GM12878 (cell line): ENCODE results near the gene PRUNE2. TPM values are rescaled to one million over a fixed set of nuclear protein-coding genes. Genes with fewer than 3 reads are reported as not detected.
"Not testable (repeated sequence)": the region's sequence is repeated elsewhere in the genome, so short reads cannot be mapped to it uniquely, and the experiment has no call there.

Source experiments
- ATAC-seq: fragments of 200-7000 bp; cut with Tn5 transposase; 3 replicates; pipeline ENCODE4 v1.9.1; 2020; ENCODE audit warnings: mild to moderate bottlenecking, moderate library complexity
- BruUV-seq: library from RNA; stranded (reverse); fragments of 400-500 nt; replicated peaks from 2 replicates; lab custom pipeline; 2021; lab: Mats Ljungman, UMichigan
- CTCF ChIA-PET: fragments of 300-600 bp; sonication (Branson Sonifier 250); formaldehyde crosslinking; extraction: SDS; loops from one replicate; lab custom pipeline; 2021; ENCODE audit warnings: inconsistent platforms; lab: Yijun Ruan, JAX
- POLR2A ChIA-PET: fragments of 350-600 bp; formaldehyde crosslinking; extraction: SDS; loops from one replicate; lab custom pipeline; 2021; ENCODE audit warnings: inconsistent platforms; lab: Charles Lee
- RAD21 ChIA-PET: fragments of 300-600 bp; sonication (Branson Sonifier 250); formaldehyde crosslinking; loops from one replicate; lab custom pipeline; 2023; ENCODE audit warnings: antibody characterized with exemption; ENCODE audit not compliant: unreplicated experiment; lab: Charles Lee
- SMC1A ChIA-PET: fragments of 300-600 bp; sonication (Branson Sonifier 250); formaldehyde crosslinking; loops from one replicate; lab custom pipeline; 2023; ENCODE audit not compliant: unreplicated experiment, uncharacterized antibody; lab: Charles Lee
- DNase-seq: peaks from one replicate; pipeline ENCODE4 v3.0.0-alpha.2; 2011; ENCODE audit warnings: low read depth, low spot score
- FAIRE-seq: peaks from 3 replicates; lab custom pipeline; 2011; peaks lifted over from hg19 to GRCh38; lab: Jason Lieb, UNC
- H2AFZ ChIP-seq: 2 replicates; pipeline ENCODE4 v1.6.0; 2011; ENCODE audit warnings: low read depth, low read length, control low read depth; ENCODE audit not compliant: control insufficient read depth
- H3K27ac ChIP-seq: 2 replicates; pipeline ENCODE4 v1.5.1; 2011; ENCODE audit warnings: control low read depth; ENCODE audit not compliant: control insufficient read depth, insufficient read depth
- H3K27me3 ChIP-seq, 2 experiments: replicated peaks in 1 of 2; 2 replicates each; pipeline versions ENCODE4 v1.6.0 to v1.6.1; 2011; ENCODE audit warnings: low read length in 1 of 2; ENCODE audit not compliant: control insufficient read depth in 2 of 2, insufficient read depth in 2 of 2
- H3K36me3 ChIP-seq, 2 experiments: 2 replicates each; pipeline ENCODE4 v1.5.1; 2011; ENCODE audit warnings: low read length in 1 of 2; ENCODE audit not compliant: control insufficient read depth in 2 of 2, insufficient read depth in 2 of 2
- H3K4me1 ChIP-seq: 2 replicates; pipeline ENCODE4 v1.6.1; 2011; ENCODE audit warnings: mild to moderate bottlenecking, low read length, moderate library complexity, mixed read lengths; ENCODE audit not compliant: control insufficient read depth, insufficient read depth
- H3K4me2 ChIP-seq: 2 replicates; pipeline ENCODE4 v1.6.0; 2011; ENCODE audit warnings: control low read depth; ENCODE audit not compliant: control insufficient read depth, insufficient read depth
- H3K4me3 ChIP-seq: fragments of 200-600 bp; sonication (generic); 2 replicates; pipeline ENCODE4 v1.5.1; 2016
- H3K79me2 ChIP-seq: 2 replicates; pipeline ENCODE4 v1.6.0; 2011; ENCODE audit warnings: low read length; ENCODE audit not compliant: control insufficient read depth, insufficient read depth
- H3K9ac ChIP-seq: 2 replicates; pipeline ENCODE4 v1.8.0; 2011; ENCODE audit warnings: low read length, control low read depth, mixed read lengths; ENCODE audit not compliant: control insufficient read depth, insufficient read depth
- H3K9me3 ChIP-seq: replicated peaks from 3 replicates; pipeline ENCODE4 v1.5.1; 2011; ENCODE audit warnings: mild to moderate bottlenecking, low read length; ENCODE audit not compliant: control insufficient read depth, insufficient read depth
- H4K20me1 ChIP-seq: 2 replicates; pipeline ENCODE4 v1.6.0; 2011; ENCODE audit not compliant: control insufficient read depth, insufficient read depth
- ZNF592 ChIP-seq: fragments of 450-650 bp; IDR thresholded peaks from 2 replicates; pipeline ENCODE4 v1.6.1; 2017; ENCODE audit warnings: mild to moderate bottlenecking, moderate library complexity
- WGBS: methylation state at CpG from one replicate; pipeline ENCODE4 v1.1.6; 2016; ENCODE audit warnings: low lambda C conversion rate; ENCODE audit not compliant: insufficient replicate concordance, insufficient coverage; ENCODE audit errors: missing lambda C conversion rate; 5-methylcytosine and 5-hydroxymethylcytosine counted together
- in situ Hi-C: fragments of 300-500 bp; cut with MboI; formaldehyde crosslinking; loops from 9 replicates; pipeline ENCODE4 v1.14.3; 2018; ENCODE audit warnings: mixed read lengths
- intact Hi-C: fragments of 100-400 bp; cut with micrococcal nuclease; formaldehyde crosslinking; loops from one replicate; pipeline ENCODE4 v1.14.2; 2022; ENCODE audit not compliant: unreplicated experiment
- polyA plus RNA-seq, 11 experiments: library from polyadenylated mRNA; depleted of rRNA in 4 of 11; unstranded in 6 of 11; stranded (reverse) in 5 of 11; fragments of >200 nt; fragmentation: Nextera tagmentation in 4 of 11; fragmentation: Illumina TruSeq in 1 of 11; extraction: Ambion mirVana in 4 of 11; extraction: Trizol in 1 of 11; gene quantifications; 1 replicate in 1 of 11; 2 replicates in 10 of 11; pipeline versions ENCODE4 v1.2.1 to v1.2.3, GENCODE V29; 2011 to 2016; ENCODE audit warnings: inconsistent platforms in 2 of 11, missing spikeins in 2 of 11, low read depth in 1 of 11
- total RNA-seq, 4 experiments: library from RNA; depleted of rRNA in 3 of 4; stranded (reverse); fragments of >200 nt in 3 of 4; fragmentation: Illumina TruSeq in 1 of 4; extraction: Trizol in 1 of 4; gene quantifications; 2 replicates each; pipeline versions ENCODE4 v1.2.1 to v1.2.3, GENCODE V29; 2013 to 2021

The PRUNE2 gene
- total and polyA plus RNA-seq, 10 of the 15 experiments (the other 5 are each of a cell fraction or from before 2014, with no cell fraction given) = 0.07 to 0.63 (median 0.25) TPM

DNA sequence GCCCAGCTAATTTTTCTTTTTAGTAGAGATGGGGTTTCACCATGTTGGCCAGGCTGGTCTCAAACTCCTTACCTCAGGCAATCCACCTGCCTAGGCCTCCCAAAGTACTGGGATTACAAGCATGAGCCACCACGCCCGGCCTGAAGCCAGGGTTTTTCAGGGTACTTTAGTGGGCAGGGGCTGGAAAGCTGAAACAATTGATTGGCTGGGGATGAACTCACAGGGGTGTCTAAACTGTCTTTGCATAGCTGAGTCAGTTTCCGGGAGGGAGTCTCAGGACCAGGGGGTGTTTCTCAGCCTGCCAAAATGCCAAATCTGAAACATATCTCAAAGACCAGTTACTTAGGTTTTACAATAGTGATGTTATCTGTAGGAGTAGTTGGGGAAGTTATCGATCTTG is 46.1 kb downstream of the PRUNE2 start (continued):
- TF ChIP-seq ZNF592 = no peak

DNA sequence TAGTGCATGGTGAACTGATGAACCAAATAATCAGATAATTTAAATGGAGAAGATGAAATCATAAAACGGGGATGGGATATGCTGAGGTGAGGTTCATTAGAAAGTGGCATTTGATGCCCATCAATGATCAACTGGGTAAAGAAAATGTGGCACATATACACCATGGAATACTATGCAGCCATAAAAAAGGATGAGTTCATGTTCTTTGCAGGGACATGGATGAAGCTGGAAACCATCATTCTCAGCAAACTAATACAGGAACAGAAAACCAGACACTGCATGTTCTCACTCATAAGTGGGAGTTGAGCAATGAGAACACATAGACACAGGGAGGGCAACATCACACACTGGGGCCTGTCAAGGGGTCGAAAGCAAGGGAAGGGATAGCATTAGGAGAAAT is 47.7 kb downstream of the PRUNE2 start:
- 0% methylated on average over 2 of the region's 2 CpGs for WGBS
- H3K4me3 ChIP-seq, H3K79me2 ChIP-seq, ATAC-seq, H3K9ac ChIP-seq, H3K4me2 ChIP-seq, CTCF ChIA-PET, DNase-seq, FAIRE-seq, H3K9me3 ChIP-seq, H3K27ac ChIP-seq, in situ Hi-C loops, BruUV-seq, H3K4me1 ChIP-seq, H3K27me3 ChIP-seq, RAD21 ChIA-PET, H4K20me1 ChIP-seq, intact Hi-C loops, H2AFZ ChIP-seq, POLR2A ChIA-PET, H3K36me3 ChIP-seq, SMC1A ChIA-PET: not testable (repeated sequence)
